ENCODE data around the gene NCOA4. TPM values are rescaled to one million over a fixed set of nuclear protein-coding genes. Genes with fewer than 3 reads are reported as not detected.

NCOA4 gene
- total and polyA plus RNA-seq, 2 donors (not counting 3 experiments of a cell fraction or from before 2014, with no cell fraction given): 62.1 to 127 TPM

- Histone ChIP-seq H3K4me1 (ENCODE audit: control insufficient read depth, extremely low read depth, insufficient read depth, low read length) (peaks cover 24% of the 10 kb centered on the region), H3K36me3 (ENCODE audit: control insufficient read depth in 2 of 2, extremely low read depth in 1 of 2, insufficient read depth in 2 of 2, low read length in 2 of 2) (peaks cover 21 to 22% of the 10 kb centered on the region in 2 experiments), H2AFZ (ENCODE audit: low read depth, low read length) (no peak overlapping the region), H4K20me1 (replicated peaks; ENCODE audit: control insufficient read depth, extremely low read depth, insufficient read depth, low read length) (no peaks in the 10 kb centered on the region), H3K9me1 (replicated peaks; ENCODE audit: control insufficient read depth, extremely low read depth, insufficient read depth, low read length) (no peaks in the 10 kb centered on the region), H3K27ac (ENCODE audit: insufficient read depth, low read depth, low read length) (no peak overlapping the region), H3K9me3 (replicated peaks; ENCODE audit: control insufficient read depth, insufficient read depth, low read length) (no peaks in the 10 kb centered on the region), H3K9ac (replicated peaks; ENCODE audit: extremely low read depth, insufficient read depth, low read length) (no peak overlapping the region), H3K27me3 (ENCODE audit: control insufficient read depth in 2 of 2, insufficient read depth in 2 of 2, low read length in 2 of 2) (no peaks in the 10 kb centered on the region), H3K4me2 (ENCODE audit: insufficient read depth, low read length) (no peak overlapping the region), H3K79me2 (ENCODE audit: control insufficient read depth, insufficient read depth, low read length) (peaks cover 52% of the 10 kb centered on the region), H3K4me3 (replicated peaks in 1 of 3; ENCODE audit: insufficient read depth in 1 of 3, low read depth in 1 of 3, low read length in 3 of 3) (no peak overlapping the region)
- intact Hi-C loops (cut with micrococcal nuclease) (no loop called here), dilution Hi-C loops (cut with MboI; ENCODE audit: extremely low pct_ligation_motif_present, low sequenced_read_pairs) (no loop called here)
- no peak for DNase-seq (ENCODE audit: low read depth, low spot score)
- BruUV-seq (replicated peaks): no TSS peak
- CTCF ChIA-PET: interaction anchor here (0.8 kb wide), 1 partner anchor 8 kb away, joined by 5 read pairs; no protein-coding TSS in a partner anchor
- no peak for FAIRE-seq
- POLR2A ChIA-PET: no interaction called here
- no peak for TF ChIP-seq FOS (IDR thresholded peaks at IDR 0.05; ENCODE audit: borderline replicate concordance, insufficient read depth, low read length)
- TF ChIP-seq MAX (IDR thresholded peaks at IDR 0.05; ENCODE audit: insufficient read depth, insufficient read length): no peak
- TF ChIP-seq MYC (IDR thresholded peaks at IDR 0.05; ENCODE audit: low read depth, low read length): no peak
- TF ChIP-seq GATA2 (IDR thresholded peaks at IDR 0.05; ENCODE audit: insufficient read depth, insufficient read length, low read depth, low read length): no peak
- TF ChIP-seq POLR2A (IDR thresholded peaks at IDR 0.05; ENCODE audit: low read depth, low read length): no peak
- no peak for TF ChIP-seq POLR2AphosphoS5 (IDR thresholded peaks at IDR 0.05; ENCODE audit: insufficient read depth, low read depth, low read length)
- TF ChIP-seq CTCF (IDR thresholded peaks at IDR 0.05; ENCODE audit: extremely low read depth in 1 of 2, insufficient read depth in 1 of 2, low read depth in 1 of 2, low read length in 2 of 2): no peak
- TF ChIP-seq JUN (IDR thresholded peaks at IDR 0.05; ENCODE audit: borderline replicate concordance, insufficient read depth, insufficient read length, low read depth): no peak
- TF ChIP-seq EZH2 (IDR thresholded peaks at IDR 0.05; ENCODE audit: borderline replicate concordance, low read depth, low read length, severe bottlenecking): no peak
Observed at GRCh38 chr10:46014683-46015405, 15.6 kb downstream of the NCOA4 start.

Data from endothelial cell of umbilical vein (primary cell).